Inferior parietal cortex (tissue), 1 donor: ENCODE data around the gene TBCD.

Experiments used
- DNase-seq: peaks from one replicate; pipeline ENCODE4 v3.0.0-alpha.2; 2016; ENCODE audit errors: extremely low spot score

Gene TBCD

GRCh38 chr17:82832881-82833475, 81.1 kb downstream of the TBCD start:
- no peak for DNase-seq

GRCh38 chr17:82835122-82835521, 83.3 kb downstream of the TBCD start:
- DNase-seq, result no peak

- no peak for DNase-seq
Measured at GRCh38 chr17:82835766-82836512, 84.1 kb downstream of the TBCD start.

GRCh38 chr17:82836823-82837357, 85.0 kb downstream of the TBCD start:
- no peak for DNase-seq

- no peak for DNase-seq
Measured at GRCh38 chr17:82837586-82838320, 85.9 kb downstream of the TBCD start.

- DNase-seq, result no peak
Measured at GRCh38 chr17:82838386-82839063, 86.7 kb downstream of the TBCD start.

- no peak for DNase-seq
Measured at GRCh38 chr17:82839617-82840292, 87.9 kb downstream of the TBCD start, which contains the start of gene ZNF750. Gene ZNF750 (minus strand): TSS chr17:82840022. CDS start chr17:82832454, 7,568 bp downstream.

GRCh38 chr17:82840431-82840831, 88.6 kb downstream of the TBCD start:
- DNase-seq, result no peak

- no peak for DNase-seq
Measured at GRCh38 chr17:82841921-82842596, 90.2 kb downstream of the TBCD start.

- DNase-seq, result no peak
Measured at GRCh38 chr17:82843904-82844680, 92.2 kb downstream of the TBCD start.

- no peak for DNase-seq
Measured at GRCh38 chr17:82844796-82845162, 92.9 kb downstream of the TBCD start.

- DNase-seq, result no peak
Measured at GRCh38 chr17:82845163-82845807, 93.4 kb downstream of the TBCD start.

- no peak for DNase-seq
Measured at GRCh38 chr17:82846061-82846691, 94.3 kb downstream of the TBCD start.

GRCh38 chr17:82848022-82848592, 96.2 kb downstream of the TBCD start:
- DNase-seq, result no peak

GRCh38 chr17:82849076-82849945, 97.4 kb downstream of the TBCD start:
- no peak for DNase-seq

GRCh38 chr17:82851381-82851780, 99.5 kb downstream of the TBCD start:
- DNase-seq, result no peak

- DNase-seq, result no peak
Measured at GRCh38 chr17:82854226-82854625, 102.4 kb downstream of the TBCD start.

- DNase-seq, result no peak
Measured at GRCh38 chr17:82856361-82856760, 104.5 kb downstream of the TBCD start.
